KBM-7 (cell line): ENCODE measurements around the gene PRICKLE3.

Experiments
- DNase-seq: peaks from one replicate; pipeline ENCODE4 v3.0.0-alpha.2; 2015
- in situ Hi-C: fragments of 300-500 bp; cut with MboI; formaldehyde crosslinking; loops from 2 replicates; pipeline ENCODE4 v1.14.3; 2020; ENCODE audit warnings: low sequenced_read_pairs, low pct_unique_long_range_greater_than_20kb, mixed read lengths

PRICKLE3 gene, protein sequence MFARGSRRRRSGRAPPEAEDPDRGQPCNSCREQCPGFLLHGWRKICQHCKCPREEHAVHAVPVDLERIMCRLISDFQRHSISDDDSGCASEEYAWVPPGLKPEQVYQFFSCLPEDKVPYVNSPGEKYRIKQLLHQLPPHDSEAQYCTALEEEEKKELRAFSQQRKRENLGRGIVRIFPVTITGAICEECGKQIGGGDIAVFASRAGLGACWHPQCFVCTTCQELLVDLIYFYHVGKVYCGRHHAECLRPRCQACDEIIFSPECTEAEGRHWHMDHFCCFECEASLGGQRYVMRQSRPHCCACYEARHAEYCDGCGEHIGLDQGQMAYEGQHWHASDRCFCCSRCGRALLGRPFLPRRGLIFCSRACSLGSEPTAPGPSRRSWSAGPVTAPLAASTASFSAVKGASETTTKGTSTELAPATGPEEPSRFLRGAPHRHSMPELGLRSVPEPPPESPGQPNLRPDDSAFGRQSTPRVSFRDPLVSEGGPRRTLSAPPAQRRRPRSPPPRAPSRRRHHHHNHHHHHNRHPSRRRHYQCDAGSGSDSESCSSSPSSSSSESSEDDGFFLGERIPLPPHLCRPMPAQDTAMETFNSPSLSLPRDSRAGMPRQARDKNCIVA

DNA sequence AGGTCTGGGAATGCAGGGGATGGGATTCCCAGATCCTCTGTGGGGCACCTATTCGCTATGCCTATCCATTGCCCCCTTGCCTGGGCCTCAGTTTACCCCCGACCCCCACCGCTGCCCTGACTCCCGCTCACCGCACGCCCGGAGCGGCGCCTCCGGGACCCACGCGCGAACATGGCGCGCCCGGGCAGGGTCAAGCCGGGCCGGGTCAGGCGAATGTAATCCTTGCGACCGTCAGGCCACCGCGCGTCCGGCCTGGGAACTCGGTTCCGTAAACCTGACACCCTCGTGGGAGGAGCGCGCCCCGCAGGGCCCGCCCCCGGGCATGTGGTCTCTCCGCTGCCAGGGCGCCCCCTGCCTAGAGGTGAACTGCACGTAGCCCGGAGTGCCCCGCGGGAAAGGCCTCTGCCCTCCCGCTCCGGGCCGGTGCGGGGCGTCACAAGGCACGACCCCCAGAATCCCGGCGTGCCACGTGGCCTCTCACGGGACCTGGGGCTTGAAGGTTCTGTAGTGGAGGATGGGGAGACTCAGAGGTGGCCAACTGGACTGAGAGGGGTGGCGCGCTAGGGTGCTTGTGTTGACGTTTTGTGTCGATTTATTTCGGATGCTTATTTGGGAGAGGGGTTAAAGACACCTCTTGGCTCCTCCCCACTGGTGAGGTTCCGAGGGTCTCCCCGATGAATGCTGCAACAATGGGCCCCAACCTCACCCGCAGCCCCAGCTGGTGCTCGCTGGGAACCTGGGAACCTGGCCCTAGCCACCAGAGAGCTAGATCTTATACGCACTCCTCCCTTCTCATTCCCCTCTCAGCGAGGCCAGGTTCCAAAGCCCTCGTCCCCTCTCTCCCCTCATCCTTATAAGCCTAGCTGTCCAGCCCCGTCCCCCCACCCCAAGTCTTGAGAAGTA is at the start of gene PRICKLE3:
Gene PRICKLE3, minus strand, starts transcription at position 249 of the 903 bp plus-strand sequence. Its CDS starts 76 bp downstream, at position 173.
- in situ Hi-C loops = no loop called here
- peak; percentile 81 for DNase-seq

- in situ Hi-C loops = no loop called here
- DNase-seq = no peak
Measured at GRCh38 chrX:49233887-49234555, 47.8 kb upstream of the PRICKLE3 start.

DNA sequence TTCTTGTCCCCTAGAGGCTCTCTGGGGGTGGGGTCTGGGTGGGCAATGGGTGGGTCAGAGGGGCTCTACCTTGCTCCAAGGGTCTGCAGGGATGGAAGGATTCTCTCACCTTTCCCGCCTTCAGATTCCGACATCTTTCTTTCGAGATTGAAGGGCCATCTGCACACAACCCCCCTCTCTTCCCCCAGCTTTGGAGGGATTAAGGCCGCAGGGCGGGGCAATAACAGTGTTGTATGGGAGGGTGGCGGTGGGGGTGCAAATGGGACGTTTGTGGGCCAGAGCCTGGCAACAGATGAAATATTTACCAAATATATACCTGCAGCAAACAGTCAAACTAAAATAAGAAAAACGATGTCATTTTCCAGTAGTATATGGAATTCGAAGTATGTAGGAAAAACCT is 47.0 kb upstream of the PRICKLE3 start, which contains the start of gene CACNA1F:
Gene CACNA1F, minus strand, starts transcription at position 165 of the 400 bp plus-strand sequence. Its CDS starts 31 bp downstream, at position 134.
- no peak for DNase-seq
- in situ Hi-C loops = no loop called here

DNA sequence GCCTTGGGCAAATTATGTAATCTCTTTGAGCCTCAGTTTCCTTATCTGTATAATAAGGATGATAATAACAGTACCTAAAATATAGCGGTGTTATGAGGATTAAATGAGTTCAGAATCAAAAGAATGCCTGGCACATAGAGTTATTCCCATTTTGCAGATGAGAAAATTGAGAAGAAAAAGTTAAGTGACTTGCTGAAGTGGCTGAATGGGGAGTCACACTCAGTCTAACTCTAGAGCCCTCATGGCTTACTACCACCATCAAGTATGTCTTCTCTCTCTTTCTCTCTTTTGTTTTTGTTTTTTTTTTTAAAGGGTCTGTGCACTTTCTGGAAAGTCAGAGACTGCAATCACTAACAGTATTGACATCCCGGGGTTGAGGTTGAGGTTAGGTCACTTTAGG is 46.4 kb upstream of the PRICKLE3 start:
- in situ Hi-C loops = no loop called here
- no peak for DNase-seq

DNA sequence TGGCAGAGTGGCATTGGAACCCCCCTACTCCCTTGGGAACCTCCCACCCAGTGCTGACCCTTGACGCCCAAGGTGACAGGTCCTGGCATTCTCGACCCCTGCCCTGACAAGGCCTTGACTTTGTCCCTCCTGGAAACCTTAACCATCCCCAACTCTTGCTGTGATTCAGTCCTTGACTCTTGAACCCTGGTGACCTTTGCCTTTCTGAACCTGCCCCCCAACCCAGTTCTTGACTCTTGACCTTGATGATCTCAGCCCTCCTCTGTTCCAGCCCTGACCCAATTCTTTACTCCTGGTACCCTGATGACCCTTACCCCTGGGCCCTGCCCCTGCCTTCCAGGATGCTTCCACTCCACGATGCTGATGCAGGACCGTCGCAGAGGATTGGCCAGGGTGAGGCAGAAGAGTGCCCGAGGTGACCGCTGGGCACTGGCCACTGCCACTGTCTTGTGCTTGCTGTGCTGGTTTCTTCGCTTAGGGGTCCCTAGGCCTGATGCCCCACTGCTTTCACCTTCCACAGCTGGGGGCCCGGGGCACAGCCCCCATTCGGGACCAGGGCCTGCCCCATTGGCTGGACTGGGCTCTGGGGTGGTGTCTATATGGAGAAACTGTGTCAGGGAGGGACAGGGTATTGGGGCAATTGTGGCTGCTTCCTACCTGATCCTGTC is 45.3 kb upstream of the PRICKLE3 start:
- no peak for DNase-seq
- in situ Hi-C loops = no loop called here

DNA sequence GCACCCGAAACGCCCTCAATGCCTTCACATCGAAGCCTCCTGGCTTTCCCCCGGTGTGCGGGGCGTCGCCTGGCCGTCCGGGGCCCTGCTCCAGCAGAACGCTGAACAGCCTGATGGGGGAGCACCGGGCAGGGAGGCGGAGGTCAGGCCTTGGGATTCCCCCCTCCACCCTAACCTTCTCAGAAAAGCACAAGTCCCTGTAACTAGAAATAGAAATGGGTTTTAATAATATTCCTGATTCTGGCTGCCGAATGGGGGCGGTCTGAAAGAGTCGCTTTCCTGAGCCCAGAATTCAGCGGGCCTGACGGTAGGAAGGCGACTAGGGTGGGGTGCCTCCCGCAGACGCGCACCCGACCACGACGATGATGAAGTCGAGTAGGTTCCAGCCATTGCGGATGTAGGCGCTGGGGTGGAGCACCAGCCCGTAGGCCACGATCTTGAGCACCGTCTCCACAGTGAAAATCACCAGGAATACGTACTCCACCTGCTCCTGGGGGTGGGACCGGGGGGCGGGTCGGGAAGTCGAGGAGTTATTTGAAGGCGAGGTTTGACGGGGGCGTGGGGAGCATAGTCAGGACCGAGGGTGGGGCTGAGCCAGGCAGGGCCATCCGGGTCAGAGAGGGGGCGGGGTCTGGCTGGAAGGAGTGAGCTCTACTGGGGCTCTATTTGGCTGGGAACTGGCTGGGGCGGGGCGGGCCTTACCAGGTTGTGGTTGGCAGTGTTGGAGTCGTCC is 44.5 kb upstream of the PRICKLE3 start:
- in situ Hi-C loops = no loop called here

GRCh38 chrX:49228185-49228584 is 42.0 kb upstream of the PRICKLE3 start:
- DNase-seq = no peak
- in situ Hi-C loops = no loop called here

More for the DNA sequence above, 44.5 kb upstream of the PRICKLE3 start:
- no peak for DNase-seq

- no peak for DNase-seq
Measured at GRCh38 chrX:49227726-49228125, 41.6 kb upstream of the PRICKLE3 start.

DNA sequence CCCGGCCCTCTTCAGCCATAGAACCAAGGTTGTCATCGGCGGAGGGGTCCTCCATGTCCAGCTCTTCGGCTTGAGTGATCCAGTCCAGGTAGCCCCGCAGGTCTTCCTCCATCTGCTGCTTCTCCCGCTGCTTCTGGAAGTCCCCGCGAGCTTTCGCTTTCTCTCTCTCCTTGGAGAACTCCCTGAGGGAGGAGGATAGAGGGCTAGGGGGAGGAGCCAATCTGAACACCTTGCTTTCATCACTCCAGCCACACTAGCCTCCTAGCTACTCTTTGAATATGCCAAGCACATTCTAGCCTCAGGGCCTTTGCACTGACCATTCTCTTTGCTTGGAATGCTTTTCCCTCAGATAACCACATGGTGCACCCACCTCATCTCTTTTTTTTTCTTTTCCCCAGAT is 40.8 kb upstream of the PRICKLE3 start:
- in situ Hi-C loops = no loop called here
- DNase-seq = no peak

More at GRCh38 chrX:49227726-49228125, 41.6 kb upstream of the PRICKLE3 start:
- in situ Hi-C loops = no loop called here

- in situ Hi-C loops = no loop called here
- no peak for DNase-seq
Measured at GRCh38 chrX:49225858-49226257, 39.7 kb upstream of the PRICKLE3 start.

DNA sequence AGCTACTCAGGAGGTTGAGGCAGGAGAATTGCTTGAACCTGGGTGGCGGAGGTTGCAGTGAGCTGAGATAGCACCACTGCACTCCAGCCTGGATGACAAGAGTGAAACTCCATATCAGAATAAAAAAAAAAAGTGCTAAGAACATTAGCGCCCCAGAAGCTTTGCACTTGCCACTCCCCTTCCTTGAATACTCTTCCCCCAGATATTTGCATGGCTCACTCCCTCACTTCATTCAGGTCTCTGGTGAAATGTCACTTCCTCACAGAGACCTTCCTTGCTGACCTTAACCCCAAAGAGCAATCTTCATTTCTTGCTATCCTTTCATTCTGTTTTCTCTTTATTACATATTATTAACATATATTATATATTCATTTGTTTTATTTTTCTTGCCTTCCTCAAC is 35.7 kb upstream of the PRICKLE3 start:
- in situ Hi-C loops = no loop called here
- DNase-seq = no peak

DNA sequence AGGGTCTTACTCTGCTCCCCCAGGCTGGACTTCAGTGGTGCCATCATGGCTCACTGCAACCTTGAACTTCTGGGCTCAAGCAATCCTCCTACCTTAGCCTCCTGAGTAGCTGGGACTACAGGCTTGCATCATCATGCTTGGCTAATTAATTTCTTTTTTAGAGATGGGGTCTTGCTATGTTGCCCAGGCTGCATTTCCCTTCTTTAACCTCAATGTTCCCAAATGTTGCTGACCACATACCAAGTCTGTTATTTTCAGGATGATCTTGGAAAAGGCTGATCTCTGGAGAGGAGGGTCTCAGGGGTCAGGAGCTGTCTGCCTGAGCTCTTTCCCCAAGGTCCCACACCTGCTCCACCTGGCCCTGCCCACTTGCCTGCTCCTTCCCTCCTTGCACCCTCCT is 33.9 kb upstream of the PRICKLE3 start:
- in situ Hi-C loops = no loop called here
- no peak for DNase-seq

GRCh38 chrX:49214996-49215526 is 28.9 kb upstream of the PRICKLE3 start:
- no peak for DNase-seq

DNA sequence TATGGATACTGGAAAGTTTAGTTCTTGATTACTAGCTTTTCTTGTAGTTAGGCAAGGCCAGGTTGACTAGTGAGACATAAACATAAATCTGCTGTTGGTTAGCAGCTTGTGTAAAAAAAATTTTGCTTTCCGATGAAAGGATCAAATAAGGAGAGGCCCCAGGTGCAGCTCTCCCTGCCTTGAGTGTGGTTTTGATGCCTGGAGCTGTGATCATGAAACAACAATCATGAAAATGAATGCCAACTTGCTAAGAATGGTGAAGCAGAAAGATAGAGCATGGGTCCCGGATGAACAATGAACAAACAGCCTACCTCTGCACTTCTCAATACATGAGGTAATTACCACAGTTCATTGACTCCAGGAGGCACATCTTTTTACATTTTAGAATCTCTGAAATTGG is 28.2 kb upstream of the PRICKLE3 start:
- DNase-seq = no peak
- in situ Hi-C loops = no loop called here

More at GRCh38 chrX:49214996-49215526, 28.9 kb upstream of the PRICKLE3 start:
- in situ Hi-C loops = no loop called here

DNA sequence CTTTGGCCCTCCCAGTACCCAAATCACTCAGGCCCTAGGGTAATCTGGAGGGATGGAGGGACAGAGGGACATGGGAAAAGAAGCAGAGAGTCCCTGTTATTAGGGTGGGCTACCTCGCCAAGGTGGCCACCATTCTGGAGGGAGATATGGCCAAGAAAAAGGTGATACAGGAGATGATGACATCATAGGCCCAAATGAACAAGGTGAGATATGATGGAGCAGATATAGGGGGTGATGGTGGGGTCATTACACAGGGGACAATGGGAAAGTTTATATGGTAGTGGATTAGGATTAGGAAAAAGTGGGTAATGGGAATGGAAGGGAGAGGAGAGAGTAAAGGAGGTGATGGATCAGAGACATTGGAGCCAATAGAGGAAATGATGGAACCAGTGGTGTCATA is 26.7 kb upstream of the PRICKLE3 start:
- in situ Hi-C loops = no loop called here
- DNase-seq = no peak

- in situ Hi-C loops = no loop called here
- no peak for DNase-seq
Measured at GRCh38 chrX:49212209-49212608, 26.0 kb upstream of the PRICKLE3 start.

DNA sequence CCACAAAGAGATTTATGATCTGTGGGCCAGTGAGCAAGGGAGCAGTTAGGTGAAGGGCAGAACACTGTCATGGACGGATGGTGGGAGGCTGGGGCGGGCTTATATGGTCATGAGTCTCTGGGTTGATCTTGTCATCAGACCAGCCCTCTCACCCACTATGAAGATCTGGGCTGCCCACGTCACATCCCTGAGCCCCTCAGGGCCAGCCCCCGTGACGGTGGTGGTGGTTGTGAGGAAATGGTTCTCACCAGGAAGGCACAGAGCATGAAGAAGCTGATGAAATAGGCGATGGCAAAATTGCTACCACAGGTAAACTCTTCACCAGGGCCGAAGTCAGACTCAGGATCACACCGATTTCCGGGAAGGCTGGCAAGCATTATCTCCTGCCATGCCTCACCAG is 24.9 kb upstream of the PRICKLE3 start:
- no peak for DNase-seq
- in situ Hi-C loops = no loop called here

DNA sequence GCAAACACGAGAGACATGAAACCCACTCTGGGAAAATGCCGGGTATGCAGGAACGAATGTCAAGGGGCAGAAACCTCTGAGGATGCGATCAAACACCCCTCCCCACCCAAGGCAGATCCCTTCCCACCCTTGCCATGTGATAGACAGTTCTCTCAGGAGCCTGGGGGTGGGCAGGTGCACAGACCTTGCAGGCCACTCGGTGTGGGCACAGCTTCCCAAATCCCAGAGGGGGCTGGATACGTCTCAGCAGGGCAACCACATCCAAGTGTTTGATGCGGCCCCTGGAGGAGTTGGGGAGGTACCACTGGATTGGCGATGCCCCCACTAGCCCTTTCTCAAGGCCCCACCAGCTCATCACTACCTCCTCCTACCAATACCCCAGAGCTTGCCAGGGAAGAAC is 24.2 kb upstream of the PRICKLE3 start:
- in situ Hi-C loops = no loop called here
- no peak for DNase-seq
